HepG2 (cell line): ENCODE results near the gene COQ7. TPM values are rescaled to one million over a fixed set of nuclear protein-coding genes. Genes with fewer than 3 reads are reported as not detected.
A peak's percentile ranks its signal among the peaks of the same experiment; 100 is the strongest.

Experiments
- ARHGAP35 ChIP-seq: sonication (generic); formaldehyde crosslinking; IDR thresholded peaks from 2 replicates; pipeline ENCODE4 v1.9.0; 2022; ENCODE audit warnings: mild to moderate bottlenecking, inconsistent platforms, moderate library complexity, missing genetic modification reagents, borderline replicate concordance
- ATAD3A ChIP-seq: sonication (generic); formaldehyde crosslinking; IDR thresholded peaks from 2 replicates; pipeline ENCODE4 v1.4.0; 2020; ENCODE audit warnings: missing genetic modification reagents
- ATF5 ChIP-seq: sonication (generic); formaldehyde crosslinking; IDR thresholded peaks from 2 replicates; pipeline ENCODE4 v1.4.0; 2020; ENCODE audit warnings: mild to moderate bottlenecking, low read depth, missing genetic modification reagents
- DNMT1 ChIP-seq: sonication (generic); formaldehyde crosslinking; IDR thresholded peaks from 2 replicates; pipeline ENCODE4 v1.5.1; 2020; ENCODE audit warnings: mild to moderate bottlenecking, missing genetic modification reagents
- EHMT2 ChIP-seq: fragments of 200-600 bp; sonication (generic); IDR thresholded peaks from 2 replicates; pipeline ENCODE4 v1.7.0; 2017; ENCODE audit warnings: antibody characterized with exemption, low read depth, low read length, borderline replicate concordance
- FOXA1 ChIP-seq, 2 experiments: fragments of 450-650 bp in 1 of 2; sonication (generic) in 1 of 2; formaldehyde crosslinking in 1 of 2; IDR thresholded peaks; 2 replicates each; pipeline versions ENCODE4 v1.4.0 to v1.6.1; 2016 to 2020; ENCODE audit warnings: missing genetic modification reagents in 1 of 2
- HOXD1 ChIP-seq: sonication (generic); formaldehyde crosslinking; IDR thresholded peaks from 2 replicates; pipeline ENCODE4 v1.5.0; 2020; ENCODE audit warnings: missing genetic modification reagents
- IRF2 ChIP-seq: IDR thresholded peaks from 2 replicates; pipeline ENCODE4 v1.6.1; 2018; ENCODE audit warnings: missing genetic modification reagents, missing compliant biosample characterization
- MEIS1 ChIP-seq: sonication (generic); formaldehyde crosslinking; IDR thresholded peaks from 2 replicates; pipeline ENCODE4 v1.9.0; 2021; ENCODE audit warnings: mild to moderate bottlenecking, missing genetic modification reagents, moderate library complexity, borderline replicate concordance
- RBAK ChIP-seq: sonication (generic); formaldehyde crosslinking; IDR thresholded peaks from 2 replicates; pipeline ENCODE4 v1.5.1; 2020; ENCODE audit warnings: mild to moderate bottlenecking, missing genetic modification reagents
- SAFB2 ChIP-seq: sonication (generic); formaldehyde crosslinking; IDR thresholded peaks from 2 replicates; pipeline ENCODE4 v1.5.1; 2020; ENCODE audit warnings: missing genetic modification reagents, low read depth, mild to moderate bottlenecking, borderline replicate concordance
- TOPORS ChIP-seq: sonication (generic); formaldehyde crosslinking; IDR thresholded peaks from 2 replicates; pipeline ENCODE4 v1.8.0; 2023; ENCODE audit warnings: mild to moderate bottlenecking, missing genetic modification reagents
- ZBTB3 ChIP-seq: sonication (generic); formaldehyde crosslinking; IDR thresholded peaks from 2 replicates; pipeline ENCODE4 v1.4.0; 2020; ENCODE audit warnings: low read depth, mild to moderate bottlenecking, moderate library complexity, missing genetic modification reagents, borderline replicate concordance
- ZBTB37 ChIP-seq: sonication (generic); formaldehyde crosslinking; IDR thresholded peaks from 2 replicates; pipeline ENCODE4 v1.4.0; 2020; ENCODE audit warnings: mild to moderate bottlenecking, missing genetic modification reagents
- ZFP1 ChIP-seq: IDR thresholded peaks from 2 replicates; pipeline ENCODE4 v1.6.1; 2016
- ZFYVE20 ChIP-seq: sonication (generic); formaldehyde crosslinking; IDR thresholded peaks from 2 replicates; pipeline ENCODE4 v1.8.0; 2023; ENCODE audit warnings: low read depth, mild to moderate bottlenecking, moderate library complexity, missing genetic modification reagents, borderline replicate concordance
- ZMYM4 ChIP-seq: sonication (generic); formaldehyde crosslinking; IDR thresholded peaks from 2 replicates; pipeline ENCODE4 v1.8.1; 2023; ENCODE audit warnings: mild to moderate bottlenecking, missing genetic modification reagents
- ZNF232 ChIP-seq: sonication (generic); formaldehyde crosslinking; IDR thresholded peaks from 2 replicates; pipeline ENCODE4 v1.4.0; 2020; ENCODE audit warnings: missing genetic modification reagents, borderline replicate concordance
- ZNF235 ChIP-seq: sonication (generic); formaldehyde crosslinking; IDR thresholded peaks from 2 replicates; pipeline ENCODE4 v1.8.1; 2023; ENCODE audit warnings: mild to moderate bottlenecking, missing genetic modification reagents, borderline replicate concordance
- ZNF3 ChIP-seq: IDR thresholded peaks from 2 replicates; pipeline ENCODE4 v1.7.0; 2017; ENCODE audit warnings: inconsistent platforms
- ZNF510 ChIP-seq: sonication (generic); formaldehyde crosslinking; IDR thresholded peaks from 2 replicates; pipeline ENCODE4 v1.4.0; 2020; ENCODE audit warnings: low read depth, mild to moderate bottlenecking, missing genetic modification reagents
- ZNF678 ChIP-seq: sonication (generic); formaldehyde crosslinking; IDR thresholded peaks from 2 replicates; pipeline ENCODE4 v1.4.0; 2020; ENCODE audit warnings: mild to moderate bottlenecking, missing genetic modification reagents
- ZNF788 ChIP-seq: sonication (generic); formaldehyde crosslinking; IDR thresholded peaks from 2 replicates; pipeline ENCODE4 v1.5.0; 2020; ENCODE audit warnings: mild to moderate bottlenecking, missing genetic modification reagents, borderline replicate concordance
- polyA plus RNA-seq, 8 experiments: library from polyadenylated mRNA; depleted of rRNA in 3 of 8; stranded (reverse) in 7 of 8; unstranded in 1 of 8; fragments of >200 nt; fragmentation: Illumina TruSeq in 4 of 8; extraction: Trizol in 4 of 8; gene quantifications; 2 replicates each; pipeline versions ENCODE4 v1.2.1 to v1.2.3, GENCODE V29; 2011 to 2016; ENCODE audit warnings: low read depth in 4 of 8, missing spikeins in 1 of 8, mixed read lengths in 1 of 8; ENCODE audit not compliant: insufficient read depth in 1 of 8
- total RNA-seq, 5 experiments: library from RNA; depleted of rRNA; stranded (reverse); fragments of >200 nt; fragmentation: Illumina TruSeq; extraction: Trizol; gene quantifications; 2 replicates each; pipeline ENCODE4 v1.2.3, GENCODE V29; 2016; ENCODE audit warnings: low read depth in 1 of 5

COQ7 gene
- total and polyA plus RNA-seq, 2 of the 13 experiments (the other 11 are each of a cell fraction or from before 2014, with no cell fraction given), result 20.1 to 45.7 TPM

GRCh38 chr16:19093631-19094541, 26.5 kb downstream of the COQ7 start (continued):
- TF ChIP-seq ZBTB37 (CRISPR knock-in tag) (no peak), SAFB2 (CRISPR knock-in tag) (0 out of 2 replicates have a peak, but pooled peaks have one; percentile 25), MEIS1 (CRISPR knock-in tag) (no peak), ZNF232 (CRISPR knock-in tag) (peak; percentile 70; the same call in 1 of the 2 replicates), HOXD1 (CRISPR knock-in tag) (no peak), ZNF3 (no peak), ZFP1 (CRISPR knock-in tag) (no peak), DNMT1 (CRISPR knock-in tag) (no peak), ZMYM4 (CRISPR knock-in tag) (peak; percentile 37), ZNF788 (0 out of 2 replicates have a peak, but pooled peaks have one; percentile 13), ZBTB3 (CRISPR knock-in tag) (no peak), ZFYVE20 (CRISPR knock-in tag) (no peak), ZNF235 (CRISPR knock-in tag) (0 out of 2 replicates have a peak, but pooled peaks have one; percentile 58), ATF5 (no peak), TOPORS (CRISPR knock-in tag) (no peak), ZNF678 (no peak), RBAK (CRISPR knock-in tag) (no peak), FOXA1 (IDR thresholded peaks at IDR 0.05) (no peak), FOXA1 (CRISPR knock-in tag; IDR thresholded peaks at IDR 0.05) (peak; percentile 74), ZNF510 (no peak), ATAD3A (no peak), EHMT2 (peak; percentile 9), IRF2 (CRISPR knock-in tag) (no peak), ARHGAP35 (no peak)
